Suppressor macrophage (primary cell): Measurements from ENCODE around the gene FRMD4A.
"Not testable (repeated sequence)": the region's sequence is repeated elsewhere in the genome, so short reads cannot be mapped to it uniquely, and the experiment has no call there.

ENCODE experiments used
- DNase-seq, 4 experiments: peaks; one replicate each; pipeline ENCODE4 v3.0.0-alpha.2; 2020 to 2022

FRMD4A gene

DNA sequence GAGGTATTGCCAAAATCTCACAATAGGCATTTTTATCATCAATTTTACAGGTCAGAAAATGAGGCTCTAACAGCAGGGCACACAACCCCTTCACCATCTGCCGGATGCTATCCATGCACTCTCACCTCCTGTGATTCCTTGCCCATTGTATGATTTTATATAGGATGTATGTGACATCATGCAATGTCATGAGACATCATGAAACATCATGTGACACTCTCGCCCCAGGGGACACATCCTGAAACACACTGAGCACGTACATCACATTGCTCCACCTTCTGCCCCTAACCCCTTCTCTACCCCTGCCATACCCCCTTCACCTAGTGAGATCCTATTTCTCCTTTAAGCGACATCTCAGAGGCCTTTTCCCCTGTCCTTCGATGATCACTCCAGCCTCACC, 189.4 kb downstream of the FRMD4A start:
- no peak for DNase-seq

DNA sequence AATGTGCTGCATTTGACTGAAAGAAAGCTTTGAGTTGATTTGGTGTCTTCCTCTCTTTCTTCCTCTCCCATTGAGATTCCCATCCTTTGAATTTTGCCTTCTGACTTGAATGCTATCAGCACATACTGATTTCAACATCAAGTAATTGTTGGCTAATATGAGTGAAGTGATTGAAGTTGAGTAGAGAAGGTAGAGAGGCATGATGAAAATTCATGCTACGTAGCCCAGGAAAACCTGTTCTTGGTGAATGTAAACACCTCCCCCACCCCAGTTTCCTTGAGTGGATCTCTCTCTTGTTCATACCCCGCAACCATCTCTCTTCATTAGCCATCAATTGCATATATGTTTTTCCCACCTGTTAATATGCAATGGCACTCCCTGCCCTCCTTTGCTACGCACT, 193.3 kb downstream of the FRMD4A start:
- no peak for DNase-seq

DNA sequence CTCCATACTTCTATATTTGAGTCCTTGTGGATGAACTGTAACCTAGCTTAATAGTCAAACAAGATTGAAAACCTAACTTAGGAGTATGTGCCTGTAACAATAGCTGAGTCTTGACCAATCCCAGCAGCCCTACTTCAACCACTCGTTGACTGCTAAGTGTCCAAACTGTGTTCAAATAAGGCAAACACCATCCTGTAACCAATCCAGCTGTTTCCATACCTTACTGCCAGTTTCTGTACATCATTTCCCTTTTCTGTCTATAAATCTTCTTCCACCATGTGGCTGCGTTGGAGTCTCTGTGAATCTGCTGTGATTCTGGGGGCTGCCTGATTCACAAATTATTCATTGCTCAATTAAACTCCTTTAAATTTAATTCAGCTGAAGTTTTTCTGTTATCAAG, 195.5 kb downstream of the FRMD4A start:
- not testable (repeated sequence) for DNase-seq

DNA sequence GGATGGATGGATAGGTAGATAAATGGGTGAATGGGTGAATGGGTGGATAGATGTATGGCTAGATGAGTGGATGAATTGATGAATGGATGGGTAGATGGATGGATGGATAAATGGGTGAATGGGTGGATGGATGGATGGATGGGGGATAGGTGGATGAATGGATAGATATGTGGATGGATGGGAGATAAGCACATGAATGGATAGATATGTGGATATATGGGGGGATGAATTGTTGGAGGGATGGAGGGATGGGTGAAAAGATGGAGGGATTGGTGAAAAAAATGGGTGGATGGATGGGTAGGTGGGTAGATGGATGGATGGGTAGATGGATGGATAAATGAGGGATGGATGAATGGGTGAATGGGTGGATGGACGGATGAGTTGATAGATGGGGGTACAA, 196.4 kb downstream of the FRMD4A start:
- no peak for DNase-seq

DNA sequence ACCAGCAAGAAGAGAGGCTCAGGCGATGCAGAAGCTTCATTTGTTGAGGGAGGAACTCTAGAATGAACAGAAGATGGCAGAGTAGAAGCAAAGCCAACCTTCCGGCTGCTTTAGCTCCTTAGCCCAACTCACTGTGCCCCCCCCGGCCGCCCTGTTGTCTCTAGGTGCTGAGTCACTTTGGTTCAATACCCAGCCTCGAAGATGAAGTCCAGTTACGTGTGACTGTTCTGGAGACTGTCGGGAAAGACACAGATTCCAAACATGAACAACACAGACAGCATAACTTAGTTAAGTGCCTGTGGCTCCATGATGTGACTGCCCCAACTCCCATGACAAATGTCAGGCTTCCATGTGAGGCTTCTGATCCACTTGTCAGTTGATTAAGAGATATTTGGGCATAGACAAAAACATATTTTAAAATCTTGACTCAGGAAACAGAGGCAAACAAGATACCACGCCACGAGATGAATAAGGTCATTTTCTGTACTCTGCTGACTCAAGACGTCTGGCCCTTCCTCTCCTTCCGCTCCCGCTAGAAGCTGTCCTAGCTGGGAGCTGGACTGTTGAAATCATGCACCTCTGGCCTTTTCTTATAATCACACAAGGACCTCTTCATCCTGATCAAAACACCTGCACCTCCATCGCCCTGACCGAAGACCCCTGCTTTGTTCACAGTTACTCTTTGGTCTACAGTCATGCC, 199.3 kb downstream of the FRMD4A start:
- DNase-seq, result no peak

DNA sequence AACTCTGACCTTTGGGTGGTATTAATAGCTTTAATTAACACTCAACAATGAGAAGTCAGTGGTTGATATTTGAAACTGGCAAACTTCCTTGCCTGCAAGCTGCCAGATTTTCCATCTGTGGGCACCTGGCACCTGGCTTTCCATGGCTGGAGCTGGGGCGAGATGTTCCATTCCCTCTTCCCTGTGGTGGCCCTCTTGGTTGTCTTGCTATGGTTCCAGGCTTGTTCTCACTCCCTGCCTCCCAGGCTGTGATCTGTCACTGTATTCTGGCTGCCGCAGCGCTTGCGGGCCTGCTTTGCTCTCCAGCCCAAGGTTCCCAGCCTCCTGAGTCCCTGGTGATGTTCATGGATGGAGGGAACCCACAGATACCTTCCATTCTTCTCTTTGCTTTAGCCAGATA, 201.0 kb downstream of the FRMD4A start:
- no peak for DNase-seq

DNA sequence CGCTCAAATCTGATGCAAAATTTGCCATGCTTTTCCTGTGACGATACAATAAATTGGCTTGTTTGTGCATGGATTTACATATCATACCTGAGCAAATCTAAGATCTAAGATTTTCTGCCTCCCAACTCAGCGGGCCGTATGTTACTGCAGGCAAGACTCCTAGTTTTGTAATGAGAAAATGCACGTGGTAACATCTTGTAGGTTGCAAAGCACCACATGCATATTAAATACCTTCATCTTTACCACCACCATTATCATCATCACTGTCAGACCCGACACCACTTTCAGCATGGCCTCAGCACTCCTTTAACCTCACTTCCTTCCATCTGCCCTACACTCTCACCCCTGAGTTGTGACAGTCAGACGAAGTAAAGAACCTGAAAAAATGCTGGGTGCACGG, 202.2 kb downstream of the FRMD4A start:
- no peak for DNase-seq

DNA sequence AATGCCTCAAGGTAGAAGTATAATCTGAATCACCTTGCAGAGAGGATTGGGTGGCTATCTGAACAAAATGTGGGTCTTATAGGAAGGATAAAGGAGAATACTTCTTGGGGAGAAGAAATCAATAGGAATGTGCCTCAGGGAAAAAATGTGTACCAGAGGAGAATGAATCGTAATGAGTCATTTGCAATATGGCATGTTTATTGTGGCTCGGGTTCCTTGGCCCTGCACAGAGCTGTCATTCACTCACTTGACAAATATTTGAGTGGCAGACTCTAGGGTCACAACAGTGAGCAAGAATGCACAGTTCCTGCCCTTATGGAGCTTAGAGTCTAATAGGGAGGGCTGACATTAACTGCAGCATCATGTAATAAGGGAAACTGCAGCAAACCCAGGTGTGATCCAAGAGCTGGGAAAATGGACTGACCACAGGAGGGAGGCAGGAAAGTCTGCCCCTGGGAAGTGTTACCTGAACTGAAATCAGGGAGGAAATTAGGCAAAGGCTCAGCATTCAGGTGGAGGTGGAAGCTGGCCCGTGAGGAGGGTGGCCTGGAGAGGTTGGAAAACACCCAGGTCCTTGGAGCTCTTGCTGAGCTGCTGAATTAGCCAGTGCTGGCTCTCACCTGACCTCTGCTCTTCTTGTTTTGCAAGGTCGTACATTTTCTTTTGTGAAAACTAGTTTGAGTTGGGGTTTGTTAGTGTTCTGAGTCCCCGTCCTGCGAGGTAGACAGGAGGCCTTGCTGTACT, 203.9 kb downstream of the FRMD4A start:
- DNase-seq, result no peak

DNA sequence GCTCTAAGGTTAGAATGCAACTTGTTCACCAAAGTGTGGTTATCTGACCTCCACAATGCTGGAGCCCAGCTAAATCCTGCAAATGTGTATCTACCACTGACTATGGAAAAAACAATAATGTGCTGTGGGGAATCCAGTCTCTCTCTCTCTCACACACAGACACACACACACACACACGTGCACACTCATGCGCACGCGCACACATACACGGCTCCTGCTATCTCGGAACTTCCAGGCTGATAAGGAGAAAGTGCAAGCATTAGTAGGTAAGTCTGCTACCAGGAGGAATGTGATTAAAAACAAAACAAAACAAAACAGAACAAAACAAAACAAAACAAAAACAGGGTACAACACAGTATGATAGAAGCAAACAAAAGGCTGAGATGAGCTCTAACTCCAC, 205.2 kb downstream of the FRMD4A start:
- DNase-seq, result no peak

DNA sequence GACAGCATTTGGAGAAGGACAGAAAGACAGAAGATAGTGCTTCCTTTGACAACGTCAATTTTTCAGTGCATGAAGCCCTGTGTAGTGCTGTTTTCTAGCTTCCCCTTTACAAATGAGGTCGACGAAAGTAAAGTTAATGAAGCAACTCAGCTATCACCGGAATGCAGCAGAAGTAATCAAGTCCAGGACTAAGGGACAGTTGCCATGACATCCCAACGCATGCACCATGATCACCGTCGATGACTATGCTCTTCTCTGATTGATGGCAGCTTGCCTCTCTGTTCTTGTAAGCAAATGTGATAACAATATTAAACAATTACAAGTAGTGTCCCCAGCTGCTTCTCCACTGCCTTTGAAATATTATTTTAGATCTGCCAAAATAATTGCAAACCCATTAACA, 205.8 kb downstream of the FRMD4A start:
- no peak for DNase-seq

DNA sequence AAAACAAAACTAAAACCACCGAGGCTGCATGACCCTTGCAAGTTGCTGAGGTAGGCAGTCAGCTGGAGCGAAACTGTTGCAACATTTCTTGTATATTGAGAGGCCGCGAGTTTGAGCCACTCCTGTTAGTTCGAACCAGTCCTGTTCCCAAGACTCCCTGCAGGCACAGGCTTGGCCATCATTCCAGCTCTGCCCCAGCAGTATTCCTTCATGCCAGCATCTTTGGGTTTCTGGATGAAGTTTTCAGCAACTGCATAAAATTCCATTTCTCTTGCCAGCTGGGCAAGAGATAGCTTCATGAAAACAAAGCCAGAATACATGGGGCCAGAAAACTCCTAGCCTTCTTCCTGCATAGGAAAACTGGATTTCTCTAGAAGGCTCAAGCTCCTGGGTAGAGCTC, 207.6 kb downstream of the FRMD4A start:
- DNase-seq, result no peak

DNA sequence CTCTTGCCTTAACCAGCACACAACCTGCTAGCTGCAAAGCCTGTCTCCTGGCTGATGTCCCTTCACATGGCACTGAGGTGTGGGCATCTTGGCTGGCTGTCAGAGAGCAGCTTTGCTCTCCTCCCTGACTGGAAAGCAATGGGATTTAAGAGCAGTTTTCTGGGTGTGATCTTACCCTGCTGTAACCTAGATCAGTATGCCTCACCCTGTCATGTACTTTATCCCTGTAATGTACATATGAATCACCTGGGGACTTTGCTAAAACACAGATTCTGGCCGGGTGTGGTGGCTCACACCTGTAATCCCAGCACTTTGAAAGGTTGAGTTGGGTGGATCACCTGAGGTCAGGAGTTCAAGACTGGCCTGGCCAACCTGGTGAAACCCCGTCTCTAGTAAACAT, 209.9 kb downstream of the FRMD4A start:
- no peak for DNase-seq

DNA sequence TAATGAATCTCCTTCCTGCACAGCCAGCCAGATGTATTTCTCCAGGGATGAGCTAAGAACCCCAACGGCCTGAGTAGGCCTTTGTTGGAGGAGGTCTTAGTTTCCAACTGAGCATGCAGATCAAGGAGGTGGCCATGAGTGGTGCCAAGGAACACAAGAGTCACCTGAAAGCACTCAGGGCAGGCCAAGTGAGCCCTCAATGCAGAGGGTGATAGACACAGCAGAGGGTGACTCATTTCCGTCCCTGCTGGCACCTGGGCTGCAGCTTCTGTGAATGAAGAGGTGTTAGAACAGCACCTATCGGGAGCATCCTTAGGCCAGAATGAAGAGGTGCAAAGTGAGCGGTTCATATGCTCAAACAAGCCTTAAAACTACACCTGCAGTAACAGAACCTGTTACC, 211.8 kb downstream of the FRMD4A start:
- DNase-seq, result no peak

DNA sequence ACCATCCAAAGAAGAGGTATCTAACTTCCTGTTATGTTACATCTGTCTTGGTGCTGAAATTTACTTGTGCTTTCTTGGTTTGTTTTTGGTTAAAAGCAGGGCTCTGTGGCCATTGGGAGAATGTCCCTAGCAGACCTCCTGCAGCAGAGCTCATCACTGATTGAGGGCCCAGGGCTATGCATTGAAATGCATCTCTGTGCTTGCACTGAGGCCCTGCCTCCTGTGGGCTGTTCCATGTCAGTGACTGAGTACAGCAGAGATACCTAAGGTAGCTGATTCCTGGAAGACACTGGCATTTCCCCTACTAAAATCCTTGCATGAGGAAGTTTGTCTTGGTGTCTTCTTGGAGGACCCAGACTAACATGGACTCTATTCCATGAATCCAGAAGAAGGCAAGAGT, 213.9 kb downstream of the FRMD4A start:
- no peak for DNase-seq

DNA sequence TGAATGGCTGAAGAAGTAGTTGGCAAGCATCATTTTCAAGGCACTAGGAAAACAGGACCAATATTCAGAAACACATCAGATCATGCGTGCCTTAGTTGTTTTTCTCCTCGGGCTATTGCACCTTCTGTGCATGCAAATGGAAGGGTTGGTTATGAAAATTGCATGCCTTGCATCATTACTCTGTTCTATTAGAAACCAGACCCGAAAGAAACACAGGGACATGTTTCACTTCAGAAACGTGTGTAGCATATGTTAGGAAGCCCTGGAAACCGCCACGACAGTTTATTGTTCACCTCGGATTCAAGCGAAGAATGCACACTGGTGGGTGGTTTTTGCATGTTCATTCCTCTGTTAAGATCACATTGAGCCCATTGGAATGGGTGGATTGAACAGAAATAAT, 214.7 kb downstream of the FRMD4A start:
- DNase-seq, result no peak

DNA sequence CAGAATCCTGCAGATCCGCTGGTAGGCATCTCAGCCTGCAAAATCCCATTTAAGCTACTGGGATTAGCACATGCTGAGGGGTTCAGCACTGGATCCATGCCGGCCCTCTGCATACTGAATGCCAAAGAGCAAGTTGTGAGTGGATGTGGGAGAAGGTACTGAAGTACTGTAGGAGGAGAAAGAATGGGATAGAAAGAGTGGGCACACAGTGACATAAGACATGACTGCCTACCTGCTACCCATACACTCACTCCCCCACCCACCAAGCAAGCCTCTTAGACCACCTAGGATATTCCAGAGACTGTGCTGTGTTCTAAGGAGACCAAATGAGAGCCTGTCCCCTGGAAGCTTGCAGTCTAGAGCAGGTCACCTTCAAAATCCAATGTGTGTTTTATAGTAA, 215.9 kb downstream of the FRMD4A start:
- DNase-seq, result no peak

DNA sequence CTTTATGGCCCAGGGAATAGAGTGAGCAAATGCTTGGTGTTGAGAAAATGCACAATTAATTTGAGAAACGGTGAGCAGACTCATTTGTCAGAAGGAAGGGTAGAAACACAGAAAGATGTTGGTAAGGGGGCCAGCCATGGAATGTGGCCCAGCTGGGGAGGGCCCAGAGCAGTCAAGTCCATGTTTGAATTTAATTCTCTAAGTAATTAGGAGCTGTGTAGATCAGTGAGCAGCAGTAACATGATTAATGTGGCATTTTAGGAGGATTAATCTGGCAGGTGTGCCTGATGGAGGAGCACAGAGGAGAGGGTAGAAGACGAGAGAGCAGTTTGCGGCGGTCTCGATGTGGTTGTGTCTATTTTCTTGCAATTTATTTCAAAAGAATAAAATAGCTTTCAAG, 218.7 kb downstream of the FRMD4A start:
- DNase-seq, result no peak

DNA sequence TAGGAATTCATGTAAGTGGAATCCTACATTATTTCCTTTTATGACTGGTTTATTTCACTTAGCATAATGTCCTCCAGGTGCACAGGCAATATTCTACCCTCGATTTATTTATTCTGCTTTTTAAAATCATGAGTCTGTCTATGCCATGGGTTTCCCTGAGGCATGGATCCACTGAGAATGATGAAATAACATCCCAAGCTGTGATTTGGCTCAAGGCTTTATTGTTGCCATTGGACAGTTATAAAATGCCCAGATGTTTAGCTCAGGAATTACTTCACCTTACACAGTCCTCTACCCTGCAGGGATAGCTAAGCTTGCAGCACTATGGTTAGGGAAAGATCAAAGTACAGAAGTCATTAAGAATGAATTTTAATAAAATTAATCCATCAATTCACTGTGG, 219.5 kb downstream of the FRMD4A start:
- no peak for DNase-seq

DNA sequence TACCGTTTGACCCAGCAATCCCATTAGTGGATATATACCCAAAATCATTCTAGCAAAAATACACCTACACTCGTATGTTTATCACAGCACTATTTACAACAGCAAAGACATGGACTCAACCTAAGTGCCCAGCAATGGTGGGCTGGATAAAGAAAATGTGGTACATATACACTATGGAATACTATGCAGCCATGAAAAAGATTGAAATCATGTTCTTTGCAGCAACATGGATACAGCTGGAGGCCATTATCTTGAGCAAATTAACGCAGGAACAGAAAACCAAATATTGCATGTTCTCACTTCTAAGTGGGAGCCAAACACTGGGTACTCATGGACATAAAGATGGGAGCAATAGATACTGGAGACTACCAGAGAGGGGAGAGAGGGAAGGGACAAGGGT, 223.9 kb downstream of the FRMD4A start:
- no peak for DNase-seq

DNA sequence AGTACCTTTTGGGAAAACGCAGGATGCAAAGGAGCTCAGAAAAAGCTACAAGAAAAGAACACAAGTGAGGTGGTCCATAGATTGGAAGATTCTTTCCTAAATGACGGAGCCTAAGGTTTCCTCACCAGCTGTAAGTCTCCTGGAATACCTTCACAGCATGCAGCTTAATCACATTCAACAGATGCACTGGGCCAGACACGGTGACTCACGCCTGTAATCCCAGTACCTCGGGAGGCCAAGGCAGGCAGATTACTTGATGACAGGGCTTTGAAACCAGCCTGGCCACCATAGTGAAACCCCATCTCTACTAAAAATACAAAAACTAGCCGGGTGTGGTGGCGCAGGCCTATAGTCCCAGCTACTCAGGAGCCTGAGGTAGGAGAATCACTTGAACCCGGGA, 228.7 kb downstream of the FRMD4A start:
- DNase-seq, result no peak

DNA sequence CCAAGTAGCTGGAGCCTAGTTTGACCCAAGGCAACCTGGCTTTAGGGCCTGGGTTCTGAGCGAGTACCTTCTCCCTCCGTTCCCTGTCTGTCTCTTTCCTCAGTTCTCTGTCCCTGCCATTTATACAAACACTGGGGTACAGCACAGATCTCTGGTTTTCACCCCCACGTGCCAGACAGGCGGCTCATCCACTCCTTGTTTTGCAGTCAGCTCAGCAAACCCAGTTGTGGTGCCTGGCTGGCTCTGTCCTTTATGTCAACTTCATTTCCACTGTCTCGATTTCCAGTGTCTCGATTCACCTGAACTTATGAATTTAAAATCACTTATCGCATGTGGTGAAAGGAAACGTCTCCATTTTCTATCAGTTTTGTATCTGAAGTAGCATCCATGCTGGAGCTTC, 230.8 kb downstream of the FRMD4A start:
- no peak for DNase-seq

DNA sequence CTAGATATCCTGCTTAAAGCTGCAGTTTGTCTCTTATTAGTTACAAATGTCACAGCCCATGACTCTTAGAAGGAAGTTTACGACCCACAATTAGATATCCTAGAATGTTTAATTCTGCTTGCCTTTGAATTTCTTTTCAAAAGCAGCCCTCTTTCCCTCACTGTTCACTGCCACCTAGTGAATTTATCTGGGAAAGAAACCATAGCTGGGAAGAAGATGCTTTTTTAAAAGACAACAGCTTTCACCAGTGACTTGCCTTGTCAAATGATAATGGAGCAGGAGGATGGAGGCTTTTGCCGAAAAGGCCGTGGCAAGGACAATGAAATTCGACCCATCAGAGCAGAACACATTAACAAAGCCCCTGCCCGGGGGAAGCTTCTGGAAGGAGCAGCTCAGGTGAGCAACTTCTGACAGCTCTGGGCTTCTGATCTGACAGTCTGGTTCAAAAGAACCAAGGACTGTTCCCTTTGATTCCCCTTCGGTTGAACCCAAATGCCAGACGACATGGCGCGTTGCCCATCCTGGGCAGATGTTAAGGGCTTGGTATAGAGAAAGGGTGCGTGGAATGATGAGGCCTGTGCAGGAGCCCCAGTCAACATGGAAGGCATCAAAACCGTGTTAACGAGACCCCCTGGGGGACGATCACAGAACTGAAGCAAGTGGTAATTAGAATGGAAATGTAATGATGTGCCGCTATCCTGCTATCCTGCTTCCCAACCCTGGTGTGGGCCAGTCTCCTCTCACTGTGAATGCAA, 236.8 kb downstream of the FRMD4A start:
- DNase-seq, result peak; percentile 2 to 36 (median 22)

DNA sequence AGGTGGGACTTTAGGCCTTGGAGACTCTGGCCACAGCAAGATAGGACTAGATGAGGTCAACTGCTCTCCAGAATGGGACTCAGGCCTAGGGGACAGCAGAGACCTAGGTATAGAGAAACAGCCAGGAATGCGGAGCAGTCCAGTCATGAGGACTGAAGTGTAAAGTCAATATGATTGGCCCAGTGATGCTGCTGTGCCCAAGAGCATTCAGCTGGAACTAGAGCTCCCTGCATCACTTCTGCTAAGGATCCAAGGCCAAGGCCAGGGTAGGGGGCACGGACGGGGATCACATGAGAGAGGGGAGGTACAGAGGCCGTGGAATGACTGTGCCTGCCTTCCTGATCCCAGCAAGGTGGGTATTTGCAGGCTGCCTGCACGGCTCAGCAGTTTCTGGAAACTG, 237.9 kb downstream of the FRMD4A start:
- DNase-seq, result no peak
